GM12865 (cell line): ENCODE measurements around the gene SSC5D.

ENCODE experiments used
- DNase-seq: peaks from one replicate; pipeline ENCODE4 v3.0.0; 2010; ENCODE audit warnings: low read depth
- H3K4me3 ChIP-seq: 2 replicates; pipeline ENCODE4 v1.5.1; 2011; ENCODE audit warnings: mild to moderate bottlenecking, low read depth, low read length, control low read depth
- TF ChIP-seq, protein P1 (sequence below): IDR thresholded peaks from 2 replicates; pipeline ENCODE4 v1.5.1; 2011; ENCODE audit warnings: low read length, control low read depth, low read depth, inconsistent platforms; ENCODE audit not compliant: insufficient read depth; ENCODE audit errors: missing control alignments

The SSC5D gene

DNA sequence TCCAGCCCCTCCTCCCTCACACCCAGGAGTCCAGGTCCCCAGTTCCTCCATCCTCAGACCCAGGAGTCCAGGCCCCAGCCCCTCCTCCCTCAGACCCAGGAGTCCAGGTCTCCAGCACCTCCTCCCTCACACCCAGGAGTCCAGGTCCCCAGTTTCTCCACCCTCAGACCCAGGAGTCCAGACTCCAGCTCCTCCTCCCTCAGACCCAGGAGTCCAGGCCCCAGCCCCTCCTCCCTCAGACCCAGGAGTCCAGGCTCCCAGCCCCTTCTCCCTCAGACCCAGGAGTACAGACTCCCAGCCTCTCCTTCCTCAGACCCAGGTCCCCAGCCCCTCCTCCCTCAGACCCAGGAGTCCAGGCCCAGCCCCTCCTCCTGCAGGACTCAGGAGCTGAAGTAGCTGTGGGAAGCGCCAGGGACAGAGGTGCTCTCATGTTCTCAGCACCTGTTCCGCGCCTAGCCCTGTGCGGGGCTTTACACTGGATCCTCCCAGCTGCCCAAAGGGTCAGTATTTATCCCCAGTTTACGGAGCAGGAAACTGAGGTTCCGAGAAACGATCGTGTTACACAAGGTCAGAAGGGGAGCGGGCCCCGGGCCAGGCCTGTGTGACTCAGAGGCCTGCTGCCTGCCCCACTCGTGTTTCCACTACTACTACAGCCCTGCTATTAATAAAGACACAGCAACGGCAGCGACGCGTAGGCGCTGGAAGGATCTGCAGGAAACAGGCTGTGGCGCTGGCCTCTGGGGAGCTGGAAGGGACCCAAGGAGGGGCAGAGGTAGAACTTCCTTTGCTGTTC lies 58.8 kb downstream of the SSC5D start:
- TF ChIP-seq, protein P1, sequence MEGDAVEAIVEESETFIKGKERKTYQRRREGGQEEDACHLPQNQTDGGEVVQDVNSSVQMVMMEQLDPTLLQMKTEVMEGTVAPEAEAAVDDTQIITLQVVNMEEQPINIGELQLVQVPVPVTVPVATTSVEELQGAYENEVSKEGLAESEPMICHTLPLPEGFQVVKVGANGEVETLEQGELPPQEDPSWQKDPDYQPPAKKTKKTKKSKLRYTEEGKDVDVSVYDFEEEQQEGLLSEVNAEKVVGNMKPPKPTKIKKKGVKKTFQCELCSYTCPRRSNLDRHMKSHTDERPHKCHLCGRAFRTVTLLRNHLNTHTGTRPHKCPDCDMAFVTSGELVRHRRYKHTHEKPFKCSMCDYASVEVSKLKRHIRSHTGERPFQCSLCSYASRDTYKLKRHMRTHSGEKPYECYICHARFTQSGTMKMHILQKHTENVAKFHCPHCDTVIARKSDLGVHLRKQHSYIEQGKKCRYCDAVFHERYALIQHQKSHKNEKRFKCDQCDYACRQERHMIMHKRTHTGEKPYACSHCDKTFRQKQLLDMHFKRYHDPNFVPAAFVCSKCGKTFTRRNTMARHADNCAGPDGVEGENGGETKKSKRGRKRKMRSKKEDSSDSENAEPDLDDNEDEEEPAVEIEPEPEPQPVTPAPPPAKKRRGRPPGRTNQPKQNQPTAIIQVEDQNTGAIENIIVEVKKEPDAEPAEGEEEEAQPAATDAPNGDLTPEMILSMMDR = no peak
- no peak for DNase-seq
- H3K4me3 ChIP-seq = no peak overlapping the region

DNA sequence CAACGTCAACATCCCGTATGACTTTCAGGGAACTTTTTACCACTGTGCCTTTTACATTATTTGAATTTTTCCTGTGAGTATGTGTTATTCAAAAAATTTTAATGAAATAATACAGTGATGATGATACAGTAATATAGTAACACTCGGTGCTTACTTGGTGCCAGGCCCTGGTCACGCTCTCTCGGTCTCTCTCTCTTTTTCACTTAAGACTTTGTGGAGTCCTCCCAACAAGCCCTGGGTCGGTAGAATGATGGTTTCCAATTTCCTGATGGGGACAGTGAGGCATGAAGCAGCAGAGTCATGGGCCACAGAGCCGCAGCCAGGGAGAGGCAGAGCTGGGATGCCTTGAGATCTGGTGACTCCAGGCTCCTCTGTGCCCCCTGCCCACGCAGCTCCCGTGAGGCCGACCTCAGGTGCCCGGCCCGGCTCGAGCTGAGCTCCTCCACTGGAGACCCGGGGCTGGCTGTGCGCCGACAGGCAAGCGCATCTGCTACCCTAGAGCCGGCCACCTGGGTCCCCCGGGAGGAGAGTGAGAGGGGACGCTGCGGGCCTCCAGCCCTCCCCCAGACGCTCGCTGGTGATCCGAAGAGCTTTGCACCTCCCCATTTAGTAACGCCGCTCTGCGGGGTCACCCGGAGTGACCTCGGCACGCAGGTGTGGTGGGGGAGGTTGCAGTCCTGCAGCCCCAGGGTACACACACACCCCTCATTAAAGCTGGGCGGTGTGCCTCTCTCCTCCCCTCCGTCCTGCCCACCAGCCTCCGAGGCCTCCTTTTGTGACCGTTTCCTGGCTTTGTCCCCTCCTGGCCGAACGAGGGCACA lies 61.5 kb downstream of the SSC5D start:
- H3K4me3 ChIP-seq = no peak overlapping the region
- TF ChIP-seq, protein P1 = no peak
- DNase-seq = no peak

DNA sequence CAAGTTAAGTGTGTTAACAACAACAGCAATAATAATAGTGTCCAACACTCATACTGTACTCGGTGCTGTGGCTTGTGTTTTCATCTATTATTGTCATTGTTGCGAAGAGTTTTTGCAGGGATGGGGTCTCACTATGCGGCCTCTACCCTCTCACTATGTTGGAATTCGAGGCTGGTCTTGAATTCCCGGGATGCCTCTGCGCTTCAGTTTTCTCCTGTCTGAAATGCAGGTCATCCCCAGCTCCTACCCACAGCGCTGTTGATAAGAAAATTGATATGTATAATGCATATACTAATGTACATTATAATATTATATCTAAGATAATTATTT lies 62.0 kb downstream of the SSC5D start:
- H3K4me3 ChIP-seq = no peak overlapping the region
- no peak for DNase-seq
- TF ChIP-seq, protein P1 = no peak

DNA sequence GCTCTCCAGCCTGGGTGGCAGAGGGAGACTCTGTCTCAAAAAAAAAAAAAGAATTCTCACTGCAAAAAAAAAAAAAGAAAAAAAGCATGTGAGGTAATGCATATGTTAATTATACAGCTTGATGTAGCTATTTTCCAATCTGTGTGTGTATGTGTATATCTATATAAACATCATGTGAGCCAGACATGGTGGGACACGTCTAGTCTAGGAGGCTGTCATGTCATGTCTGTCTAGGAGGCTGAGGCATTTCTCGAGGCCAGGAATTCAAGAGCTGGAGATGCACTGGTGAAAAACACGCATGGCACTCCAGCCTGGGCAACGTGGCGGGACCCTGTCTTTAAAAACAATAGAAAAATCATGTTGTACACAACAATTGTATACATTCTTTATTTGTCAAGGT lies 64.0 kb downstream of the SSC5D start:
- DNase-seq = no peak
- TF ChIP-seq, protein P1 = no peak
- H3K4me3 ChIP-seq = no peak overlapping the region

DNA sequence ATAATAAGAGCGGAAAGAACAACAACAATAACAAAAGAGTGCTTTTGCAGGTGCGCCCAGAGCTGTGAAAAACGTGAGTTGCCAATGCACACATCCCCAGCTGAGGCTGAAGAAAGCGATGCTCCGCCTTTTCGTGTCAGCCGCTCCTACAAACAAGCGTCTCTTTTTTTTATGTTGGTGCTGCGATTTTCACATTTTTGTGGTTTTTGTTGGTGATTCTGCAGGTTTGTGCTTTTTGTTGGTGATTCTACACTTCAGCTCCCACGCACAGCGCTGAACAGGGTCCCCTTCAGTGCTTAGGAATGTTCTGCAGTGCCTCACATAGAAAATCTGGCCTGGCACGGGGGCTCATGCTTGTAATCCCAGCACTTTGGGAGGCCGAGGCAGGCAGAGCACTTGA lies 64.4 kb downstream of the SSC5D start:
- TF ChIP-seq, protein P1 = no peak
- DNase-seq = no peak
- H3K4me3 ChIP-seq = no peak overlapping the region

DNA sequence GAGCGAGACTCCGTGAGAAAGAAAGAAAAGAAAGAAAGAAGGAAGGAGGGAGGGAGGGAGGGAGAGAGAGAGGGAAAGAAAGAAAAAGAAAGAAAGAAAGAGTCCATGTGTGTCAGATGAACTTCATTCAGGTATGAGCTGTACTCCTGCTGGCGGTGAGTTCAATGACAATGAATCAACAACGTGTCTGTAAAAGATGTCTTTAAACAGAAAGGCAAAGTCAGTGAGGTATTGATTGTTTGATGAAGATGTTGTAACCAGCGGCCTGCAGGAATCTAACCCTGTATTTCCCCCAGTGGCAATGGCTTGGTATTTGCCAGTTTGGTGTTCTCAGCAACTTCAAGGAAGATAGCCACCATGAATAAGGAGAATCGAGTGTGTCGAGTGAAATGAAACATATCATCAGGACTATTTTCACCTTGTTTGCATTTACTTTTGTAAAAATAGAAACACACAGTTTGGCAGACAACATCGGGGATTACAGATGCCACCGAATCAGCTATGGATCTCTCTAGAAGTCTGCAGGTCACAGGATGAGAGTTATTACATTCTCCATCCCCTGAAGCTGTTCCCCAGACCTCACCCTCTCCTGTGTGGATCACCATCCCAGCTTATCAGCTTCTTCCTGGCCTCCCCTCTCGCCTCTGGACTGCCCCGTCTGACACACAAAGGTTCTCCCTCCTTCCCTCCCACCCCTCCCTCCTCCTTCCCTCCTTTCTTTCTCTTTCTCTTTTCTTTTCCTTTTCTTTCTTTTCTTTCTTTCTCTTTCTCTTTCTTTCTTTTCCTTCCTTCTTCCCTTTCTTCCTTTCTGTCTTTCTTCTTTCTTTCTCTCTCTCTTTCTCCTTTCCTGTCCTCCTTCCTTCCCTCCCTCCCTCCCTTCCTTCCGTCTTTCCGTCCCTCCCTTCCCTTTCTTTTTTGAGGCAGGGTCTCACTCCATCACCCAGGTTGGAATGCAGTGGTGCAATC lies 65.3 kb downstream of the SSC5D start:
- H3K4me3 ChIP-seq = no peak overlapping the region
- TF ChIP-seq, protein P1 = no peak
- DNase-seq = no peak
